Measurements from ENCODE around the gene OPN1SW. TPM values are rescaled to one million over a fixed set of nuclear protein-coding genes. Genes with fewer than 3 reads are reported as not detected.

Gene OPN1SW
- total RNA-seq, 4 donors from 2014 or later: not detected

GRCh38 chr7:128725531-128725930 lies 50.1 kb downstream of the OPN1SW start:
- TF ChIP-seq, protein P1, sequence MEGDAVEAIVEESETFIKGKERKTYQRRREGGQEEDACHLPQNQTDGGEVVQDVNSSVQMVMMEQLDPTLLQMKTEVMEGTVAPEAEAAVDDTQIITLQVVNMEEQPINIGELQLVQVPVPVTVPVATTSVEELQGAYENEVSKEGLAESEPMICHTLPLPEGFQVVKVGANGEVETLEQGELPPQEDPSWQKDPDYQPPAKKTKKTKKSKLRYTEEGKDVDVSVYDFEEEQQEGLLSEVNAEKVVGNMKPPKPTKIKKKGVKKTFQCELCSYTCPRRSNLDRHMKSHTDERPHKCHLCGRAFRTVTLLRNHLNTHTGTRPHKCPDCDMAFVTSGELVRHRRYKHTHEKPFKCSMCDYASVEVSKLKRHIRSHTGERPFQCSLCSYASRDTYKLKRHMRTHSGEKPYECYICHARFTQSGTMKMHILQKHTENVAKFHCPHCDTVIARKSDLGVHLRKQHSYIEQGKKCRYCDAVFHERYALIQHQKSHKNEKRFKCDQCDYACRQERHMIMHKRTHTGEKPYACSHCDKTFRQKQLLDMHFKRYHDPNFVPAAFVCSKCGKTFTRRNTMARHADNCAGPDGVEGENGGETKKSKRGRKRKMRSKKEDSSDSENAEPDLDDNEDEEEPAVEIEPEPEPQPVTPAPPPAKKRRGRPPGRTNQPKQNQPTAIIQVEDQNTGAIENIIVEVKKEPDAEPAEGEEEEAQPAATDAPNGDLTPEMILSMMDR (IDR thresholded peaks at IDR 0.05): no peak
- Histone ChIP-seq H3K4me1 (no peaks in the 10 kb centered on the region), H3K4me3 (no peak overlapping the region), H3K9me3 (no peaks in the 10 kb centered on the region), H3K27ac (no peak overlapping the region), H3K36me3 (no peaks in the 10 kb centered on the region), H3K27me3 (no peaks in the 10 kb centered on the region)
- DNase-seq: no peak

DNA sequence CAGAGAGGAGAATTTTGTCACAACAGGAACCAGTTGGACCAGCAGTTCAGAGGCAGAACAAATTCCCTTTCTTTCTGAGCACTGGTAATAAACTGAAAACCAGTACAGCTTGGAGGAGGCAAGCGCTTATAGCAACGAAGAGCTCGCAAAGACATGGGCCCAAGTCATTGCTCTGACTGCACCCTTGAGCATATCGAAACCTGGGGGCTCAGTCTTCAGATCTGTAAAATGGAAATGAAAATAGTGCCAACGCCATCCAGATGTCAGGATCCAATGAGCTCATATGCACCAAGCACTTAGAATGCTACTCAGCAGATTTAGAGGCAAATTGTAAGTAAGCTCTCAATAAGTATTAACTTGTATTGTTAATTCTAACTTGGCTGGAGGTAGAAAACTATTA lies 50.9 kb downstream of the OPN1SW start:
- H3K27me3 ChIP-seq: no peaks in the 10 kb centered on the region
- H3K36me3 ChIP-seq: no peaks in the 10 kb centered on the region
- no peak overlapping the region for H3K4me3 ChIP-seq
- no peak for TF ChIP-seq POLR2A (IDR thresholded peaks at IDR 0.05)
- TF ChIP-seq, protein P1 (IDR thresholded peaks at IDR 0.05): no peak
- DNase-seq: no peak
- H3K27ac ChIP-seq: no peak overlapping the region
- no peaks in the 10 kb centered on the region for H3K4me1 ChIP-seq
- no peaks in the 10 kb centered on the region for H3K9me3 ChIP-seq

Small RNAs within 50 kb of the gene (small RNA-seq; reads per million reads assigned to genes)
- gene RN7SL81P: 0 reads per million in 2 donors

Other genes with a start within 250 kb of the OPN1SW start
- gene GARIN1A, start 103.5 kb downstream of the OPN1SW start, total RNA-seq: 1 to 10 TPM in 3 of 4 donors, under 1 TPM in 1; 0.18 to 8.3 (median 3.5) TPM
- 10 to 100 TPM; 21.6 to 42.1 (median 27.6) TPM for gene CALU, start 36.4 kb downstream of the OPN1SW start, total RNA-seq
- gene CCDC136, start 16.2 kb upstream of the OPN1SW start, total RNA-seq: 10 to 100 TPM in 2 of 4 donors, 1 to 10 TPM in 1, under 1 TPM in 1; 0.35 to 35.5 (median 6.1) TPM
- gene FLNC, start 54.6 kb upstream of the OPN1SW start, total RNA-seq: 10 to 100 TPM in 1 of 4 donors, 1 to 10 TPM in 3; 4.2 to 23.1 (median 6.5) TPM
- 10 to 100 TPM; 71.3 to 88.3 (median 84.6) TPM for gene ATP6V1F, start 87.1 kb upstream of the OPN1SW start, total RNA-seq
- 10 to 100 TPM in 1 of 4 donors, 1 to 10 TPM in 3; 3.3 to 14.1 (median 6.7) TPM for gene KCP, start 134.9 kb upstream of the OPN1SW start, total RNA-seq
- 10 to 100 TPM; 16.9 to 27.1 (median 21.7) TPM for gene IRF5, start 162.1 kb upstream of the OPN1SW start, total RNA-seq

Data from Peyer's patch (tissue), 4 donors.